Heart right ventricle (tissue), 16 donors: ENCODE data around the gene EPB41L2. TPM values are rescaled to one million over a fixed set of nuclear protein-coding genes. Genes with fewer than 3 reads are reported as not detected.

Experiments
- ATAC-seq, 8 donors: fragments of 200-7000 bp; cut with Tn5 transposase; one replicate each; pipeline ENCODE4 v1.9.1; 2020; ENCODE audit warnings: mild to moderate bottlenecking in 8 of 8, moderate library complexity in 8 of 8, moderate number of reproducible peaks in 1 of 8
- DNase-seq, 2 donors: peaks; one replicate each; pipeline ENCODE4 v3.0.0-alpha.2; 2020
- H3K27ac ChIP-seq, 10 donors: fragments of 200-600 bp; sonication (generic) in 2 of 10; one replicate each; pipeline versions ENCODE4 v1.5.0 to v1.8.0; 2020 to 2022; ENCODE audit warnings: mild to moderate bottlenecking in 3 of 10
- H3K27me3 ChIP-seq, 7 donors: fragments of 200-600 bp; one replicate each; pipeline ENCODE4 v1.8.0; 2021 to 2022; ENCODE audit warnings: mild to moderate bottlenecking in 2 of 7
- H3K36me3 ChIP-seq, 9 donors: fragments of 200-600 bp; sonication (generic) in 1 of 9; one replicate each; pipeline versions ENCODE4 v1.5.0 to v1.8.0; 2020 to 2022; ENCODE audit warnings: mild to moderate bottlenecking in 2 of 9
- H3K4me1 ChIP-seq, 9 donors: fragments of 200-600 bp; sonication (generic) in 1 of 9; one replicate each; pipeline versions ENCODE4 v1.5.0 to v1.8.0; 2020 to 2022; ENCODE audit warnings: mild to moderate bottlenecking in 4 of 9
- H3K4me3 ChIP-seq, 10 donors: fragments of 200-600 bp; sonication (generic) in 2 of 10; one replicate each; pipeline versions ENCODE4 v1.5.0 to v1.8.0; 2020 to 2022; ENCODE audit warnings: mild to moderate bottlenecking in 7 of 10, moderate library complexity in 2 of 10
- H3K9me3 ChIP-seq, 11 donors: fragments of 200-600 bp in 10 of 11; sonication (generic) in 2 of 11; one replicate each; pipeline versions ENCODE4 v1.5.0 to v1.8.0; 2013 to 2022; ENCODE audit warnings: mild to moderate bottlenecking in 2 of 11, control low read depth in 1 of 11, moderate library complexity in 1 of 11
- CTCF ChIP-seq, 9 donors: fragments of 200-600 bp; sonication (generic) in 2 of 9; IDR thresholded peaks; one replicate each; pipeline versions ENCODE4 v1.5.0 to v1.8.0; 2021 to 2022; ENCODE audit warnings: antibody characterized with exemption in 9 of 9, mild to moderate bottlenecking in 5 of 9, moderate library complexity in 1 of 9
- WGBS, 2 donors: extraction: QIAGEN DNeasy Blood & Tissue Kit; methylation state at CpG; one replicate each; pipeline ENCODE4 v1.1.7; 2013; ENCODE audit warnings: inconsistent platforms in 1 of 2; 5-methylcytosine and 5-hydroxymethylcytosine counted together
- intact Hi-C, 10 donors: fragments of 100-400 bp; cut with DNase I; formaldehyde crosslinking; loops; one replicate each; pipeline versions ENCODE4 v1.11.1 to v1.14.2; 2022
- polyA plus RNA-seq, 2 donors: library from polyadenylated mRNA; stranded (reverse); fragments of 200-250 nt; gene quantifications; one replicate each; pipeline ENCODE4 v1.2.3, GENCODE V29; 2013
- total RNA-seq, 10 donors: library from RNA; stranded (reverse); fragmentation: NEBNext Ultra II Directional in 3 of 10; extraction: Animal tissue kit (Norgen Biotek cat#: 25700) in 3 of 10; gene quantifications; one replicate each; pipeline versions ENCODE4 v1.2.1 to v1.2.4, GENCODE V29; 2021 to 2023
- donor health status: Arrhythmogenic right ventricular cardiomyopathy.
- donor health status: ischemic (EF 13 %, LVEDD 7.1; RV severe dilation, severe dysfunction).
- donor health status: healthy with polysubstance abuse.
- donor health status: DM: no; HTN: yes; CAD: no.
- donor health status: DM: no; HTN: no; CAD: no.
- donor health status: ischemic (EF 25% LVEDD 6.9; RV normal size, moderate dysfunction).
- donor health status: ischemic (EF 25% LVEDD 5.7; RV mildly dilated, moderate dysfunction).
- donor health status: healthy.
- donor health status: DM: yes; HTN: yes; CAD: no.
- donor health status: Ischemic cardiomyopathy.
- donor health status: ischemic (EF 35%, LVEDD 5.7; RV mildly dilated, moderate dysfunction).
- donor health status: nonischemic (EF 11% LVEDD 7.7; RV severe dilation, severe dysfunction).
- donor health status: DM: yes; HTN: yes; CAD: no.
- donor health status: PGD.
- donor health status: ischemic (EF 29% LVEDD 5.4; RV normal size, mild dysfunction).
- donor health status: nonischemic (EF 23%, LVEDD 6.1; RV moderate dilation, normal function).

Gene EPB41L2
- total and polyA plus RNA-seq, 12 donors, result 18.0 to 98.6 (median 55.1) TPM

DNA sequence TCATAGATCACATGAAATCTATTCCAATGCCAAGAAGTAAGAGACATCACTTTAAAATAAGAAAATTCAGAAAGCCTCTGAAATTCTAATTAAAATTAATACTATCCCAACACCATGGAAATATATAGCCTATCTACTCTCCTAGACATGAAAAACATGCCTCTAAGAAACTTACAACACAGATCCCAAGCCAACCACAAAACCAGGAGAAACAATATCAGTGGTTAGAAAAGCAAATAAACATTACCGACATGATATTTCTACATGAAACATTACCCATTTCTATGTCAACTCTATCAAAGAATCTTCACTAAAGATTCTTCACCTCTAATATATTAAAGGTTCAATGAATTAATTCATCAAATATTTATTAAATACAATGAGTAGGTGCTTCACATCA, 4.8 kb downstream of the EPB41L2 start:
- DNase-seq, result no peak

GRCh38 chr6:131054392-131055250, 8.4 kb downstream of the EPB41L2 start:
- Histone ChIP-seq H3K4me3 (no peak overlapping the region), H3K27ac (no peak overlapping the region), H3K27me3 (no peaks in the 10 kb centered on the region), H3K4me1 (peaks cover 0 to 13% (median 1%) of the 10 kb centered on the region in 9 donors), H3K36me3 (peaks cover 0 to 11% (median 0%) of the 10 kb centered on the region in 9 donors), H3K9me3 (peaks cover 0 to 45% (median 29%) of the 10 kb centered on the region in 11 donors)
- intact Hi-C loops, result no loop called here
- WGBS, 2 donors, result 97 to 100% methylated on average over 6 of the region's 6 CpGs
- TF ChIP-seq CTCF (IDR thresholded peaks at IDR 0.05), result no peak
- ATAC-seq (no peak), DNase-seq (no peak)

More for the DNA sequence above, 4.8 kb downstream of the EPB41L2 start:
- Histone ChIP-seq H3K27ac (no peak overlapping the region), H3K4me3 (no peak overlapping the region), H3K9me3 (peaks cover 0 to 39% (median 29%) of the 10 kb centered on the region in 11 donors), H3K4me1 (peaks cover 0 to 26% (median 11%) of the 10 kb centered on the region in 9 donors), H3K27me3 (no peaks in the 10 kb centered on the region), H3K36me3 (peaks cover 0 to 11% (median 0%) of the 10 kb centered on the region in 9 donors)
- no peak for TF ChIP-seq CTCF (IDR thresholded peaks at IDR 0.05)
- intact Hi-C loops, result no loop called here
- 85 to 93% methylated on average over 1 of the region's 1 CpG for WGBS, 2 donors
- ATAC-seq, result no peak

DNA sequence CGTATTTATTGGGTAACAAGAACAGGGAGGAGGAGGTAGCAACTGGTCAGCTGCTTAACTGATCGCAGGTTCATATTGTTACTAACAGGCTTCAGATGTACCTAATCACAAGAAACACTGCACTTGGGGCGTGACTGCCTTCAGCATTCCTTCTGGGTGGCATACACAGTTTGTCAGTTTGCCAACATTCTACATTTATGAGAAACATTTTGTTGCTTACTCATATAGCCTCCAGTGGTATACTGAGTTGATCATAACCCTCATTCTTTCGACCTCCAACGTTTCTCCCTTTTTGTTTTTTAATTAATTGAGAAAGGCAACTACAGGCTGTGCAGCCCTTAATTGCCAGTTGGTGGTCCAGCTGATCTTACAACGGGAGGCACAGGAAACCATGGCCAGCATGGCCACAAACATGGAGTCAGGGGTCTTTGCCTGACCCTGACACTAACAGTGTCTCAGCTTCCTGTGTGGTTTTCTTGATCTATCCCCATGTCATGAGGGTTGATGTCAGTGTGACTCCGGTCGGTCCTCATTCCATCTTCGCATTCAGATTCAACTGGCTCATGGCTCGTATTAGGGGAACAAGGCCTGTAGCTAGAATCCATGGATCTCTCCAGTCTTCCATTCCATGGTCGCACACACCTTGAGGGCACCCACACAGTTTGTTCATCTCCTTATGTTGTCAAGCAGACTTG, 9.4 kb downstream of the EPB41L2 start:
- peaks cover 0 to 11% (median 0%) of the 10 kb centered on the region in 9 donors for H3K36me3 ChIP-seq
- peaks cover 0 to 45% (median 29%) of the 10 kb centered on the region in 11 donors for H3K9me3 ChIP-seq
- TF ChIP-seq CTCF (IDR thresholded peaks at IDR 0.05), result no peak
- no peak overlapping the region for H3K4me3 ChIP-seq
- 98 to 99% methylated on average over 11 of the region's 11 CpGs for WGBS, 2 donors
- peaks cover 0 to 13% (median 2%) of the 10 kb centered on the region in 9 donors for H3K4me1 ChIP-seq
- DNase-seq (no peak), ATAC-seq (no peak)
- H3K27ac ChIP-seq, result no peak overlapping the region
- intact Hi-C loops, result no loop called here
- no peaks in the 10 kb centered on the region for H3K27me3 ChIP-seq

GRCh38 chr6:131052181-131052580, 10.9 kb downstream of the EPB41L2 start:
- ATAC-seq, result no peak
- WGBS, 2 donors, result 78 to 80% methylated on average over 4 of the region's 4 CpGs
- intact Hi-C loops, result no loop called here

More at GRCh38 chr6:131052181-131052580, 10.9 kb downstream of the EPB41L2 start:
- H3K36me3 ChIP-seq, result peaks cover 0 to 11% (median 0%) of the 10 kb centered on the region in 9 donors
- no peak for DNase-seq
- H3K9me3 ChIP-seq, result peaks cover 0 to 45% (median 29%) of the 10 kb centered on the region in 11 donors
- no peaks in the 10 kb centered on the region for H3K27me3 ChIP-seq
- no peak overlapping the region for H3K4me3 ChIP-seq
- no peak for TF ChIP-seq CTCF (IDR thresholded peaks at IDR 0.05)
- peaks cover 0 to 17% (median 3%) of the 10 kb centered on the region in 9 donors for H3K4me1 ChIP-seq
- H3K27ac ChIP-seq, result peak overlapping the region in 1 of 10 donors; percentile 6
